H9 (cell line): ENCODE data around the gene OR10AD1. TPM values are rescaled to one million over a fixed set of nuclear protein-coding genes. Genes with fewer than 3 reads are reported as not detected.
A peak's percentile ranks its signal among the peaks of the same experiment; 100 is the strongest.

Experiments
- DNase-seq: peaks from one replicate; pipeline ENCODE4 v3.0.0-alpha.2; 2017
- H2AFZ ChIP-seq: one replicate; pipeline ENCODE4 v1.6.1; 2013; ENCODE audit warnings: mild to moderate bottlenecking, low read length, control low read depth, moderate library complexity
- H2AK5ac ChIP-seq: 2 replicates; pipeline ENCODE4 v1.6.1; 2013; ENCODE audit warnings: low read length, control low read depth, mixed read lengths; ENCODE audit not compliant: insufficient read length
- H2BK120ac ChIP-seq: one replicate; pipeline ENCODE4 v1.6.1; 2013; ENCODE audit warnings: low read depth, mild to moderate bottlenecking, low read length, control low read depth, inconsistent platforms; ENCODE audit not compliant: poor library complexity, severe bottlenecking
- H2BK12ac ChIP-seq: 2 replicates; pipeline ENCODE4 v1.6.1; 2013; ENCODE audit warnings: low read length, control low read depth, mixed read lengths, low read depth; ENCODE audit not compliant: insufficient read length
- H2BK15ac ChIP-seq: 2 replicates; pipeline ENCODE4 v1.6.1; 2013; ENCODE audit warnings: low read depth, low read length, control low read depth
- H2BK20ac ChIP-seq: one replicate; pipeline ENCODE4 v1.6.1; 2013; ENCODE audit warnings: low read depth, mild to moderate bottlenecking, low read length, control low read depth, inconsistent platforms; ENCODE audit not compliant: poor library complexity, severe bottlenecking
- H2BK5ac ChIP-seq: 2 replicates; pipeline ENCODE4 v1.6.1; 2013; ENCODE audit warnings: low read length, control low read depth, mixed read lengths; ENCODE audit not compliant: insufficient read length
- H3K14ac ChIP-seq: 2 replicates; pipeline ENCODE4 v1.6.1; 2013; ENCODE audit warnings: low read length, control low read depth; ENCODE audit not compliant: insufficient read depth
- H3K18ac ChIP-seq: 2 replicates; pipeline ENCODE4 v1.6.1; 2013; ENCODE audit warnings: low read depth, mild to moderate bottlenecking, mixed read lengths, low read length, control low read depth; ENCODE audit not compliant: insufficient read length
- H3K23ac ChIP-seq: 2 replicates; pipeline ENCODE4 v1.6.1; 2013; ENCODE audit warnings: low read length, control low read depth, mixed read lengths, low read depth; ENCODE audit not compliant: insufficient read length
- H3K23me2 ChIP-seq: 2 replicates; pipeline ENCODE4 v1.6.1; 2013; ENCODE audit warnings: low read depth, mild to moderate bottlenecking, mixed read lengths, low read length, control low read depth; ENCODE audit not compliant: insufficient read length, poor library complexity, severe bottlenecking
- H3K27ac ChIP-seq: 2 replicates; pipeline ENCODE4 v1.5.1; 2013; ENCODE audit warnings: low read length, control low read depth, mixed read lengths, low read depth; ENCODE audit not compliant: insufficient read length
- H3K27me3 ChIP-seq: 2 replicates; pipeline ENCODE4 v1.6.1; 2013; ENCODE audit warnings: low read length, control low read depth, inconsistent platforms; ENCODE audit not compliant: insufficient read depth
- H3K4ac ChIP-seq: 2 replicates; pipeline ENCODE4 v1.6.1; 2013; ENCODE audit warnings: low read depth, mild to moderate bottlenecking, control low read depth, inconsistent platforms, low read length, moderate library complexity
- H3K4me1 ChIP-seq: 2 replicates; pipeline ENCODE4 v1.6.1; 2013; ENCODE audit warnings: low read length, control low read depth, inconsistent platforms; ENCODE audit not compliant: insufficient read depth
- H3K4me2 ChIP-seq: 2 replicates; pipeline ENCODE4 v1.6.1; 2013; ENCODE audit warnings: low read length, control low read depth, mixed read lengths; ENCODE audit not compliant: insufficient read length, insufficient read depth
- H3K56ac ChIP-seq: 2 replicates; pipeline ENCODE4 v1.6.1; 2013; ENCODE audit warnings: low read depth, mild to moderate bottlenecking, mixed read lengths, low read length, control low read depth; ENCODE audit not compliant: insufficient read length
- H3K79me1 ChIP-seq: 2 replicates; pipeline ENCODE4 v1.6.1; 2013; ENCODE audit warnings: low read depth, mild to moderate bottlenecking, moderate library complexity, low read length, control low read depth, inconsistent platforms; ENCODE audit not compliant: insufficient read depth, poor library complexity, severe bottlenecking
- H3K79me2 ChIP-seq: 2 replicates; pipeline ENCODE4 v1.6.1; 2013; ENCODE audit warnings: low read length, control low read depth, inconsistent platforms; ENCODE audit not compliant: insufficient read depth
- H3K9ac ChIP-seq: 2 replicates; pipeline ENCODE4 v1.6.1; 2013; ENCODE audit warnings: low read length, control low read depth, mixed read lengths; ENCODE audit not compliant: insufficient read length; ENCODE audit errors: extremely low read depth
- H3K9me3 ChIP-seq: one replicate; pipeline ENCODE4 v1.6.1; 2013; ENCODE audit warnings: low read depth, low read length, inconsistent platforms; ENCODE audit not compliant: control insufficient read depth
- H3T11ph ChIP-seq: one replicate; pipeline ENCODE4 v1.6.1; 2013; ENCODE audit warnings: mild to moderate bottlenecking, low read length, control low read depth, inconsistent platforms
- H4K20me1 ChIP-seq: one replicate; pipeline ENCODE4 v1.6.1; 2013; ENCODE audit not compliant: control insufficient read depth, insufficient read length, insufficient read depth
- H4K5ac ChIP-seq: 2 replicates; pipeline ENCODE4 v1.6.1; 2013; ENCODE audit warnings: low read depth, mild to moderate bottlenecking, mixed read lengths, low read length, control low read depth; ENCODE audit not compliant: insufficient read length
- H4K8ac ChIP-seq: replicated peaks from 2 replicates; pipeline ENCODE4 v1.6.1; 2013; ENCODE audit warnings: low read length, control low read depth, mixed read lengths, low read depth; ENCODE audit not compliant: insufficient read length
- H4K91ac ChIP-seq: 2 replicates; pipeline ENCODE4 v1.6.1; 2013; ENCODE audit warnings: low read depth, mild to moderate bottlenecking, moderate library complexity, mixed read lengths, low read length, control low read depth; ENCODE audit not compliant: insufficient read length
- H3K27ac Mint-ChIP-seq, 3 experiments: 2 replicates in 2 of 3; 3 replicates in 1 of 3; pipeline ENCODE4 v1.8.0; 2020 to 2021; ENCODE audit warnings: mixed read lengths in 3 of 3, mild to moderate bottlenecking in 1 of 3, moderate library complexity in 1 of 3
- H3K27me3 Mint-ChIP-seq: 2 replicates; pipeline ENCODE4 v1.8.0; 2021; ENCODE audit warnings: low read depth, mild to moderate bottlenecking, moderate library complexity, mixed read lengths
- H3K36me3 Mint-ChIP-seq, 3 experiments: 2 replicates in 2 of 3; 3 replicates in 1 of 3; pipeline ENCODE4 v1.8.0; 2020 to 2021; ENCODE audit warnings: low read depth in 3 of 3, mixed read lengths in 3 of 3; ENCODE audit not compliant: insufficient read depth in 1 of 3
- H3K4me1 Mint-ChIP-seq, 2 experiments: 2 replicates each; pipeline ENCODE4 v1.8.0; 2020; ENCODE audit warnings: mixed read lengths in 2 of 2
- H3K4me3 Mint-ChIP-seq, 2 experiments: 2 replicates in 1 of 2; 3 replicates in 1 of 2; pipeline ENCODE4 v1.8.0; 2020 to 2021; ENCODE audit warnings: mild to moderate bottlenecking in 2 of 2, mixed read lengths in 2 of 2, moderate library complexity in 1 of 2
- H3K9me3 Mint-ChIP-seq, 2 experiments: 2 replicates in 1 of 2; 3 replicates in 1 of 2; pipeline ENCODE4 v1.8.0; 2020; ENCODE audit warnings: mild to moderate bottlenecking in 2 of 2, mixed read lengths in 2 of 2, moderate library complexity in 1 of 2
- CTCF ChIP-seq: fragments of 200-600 bp; sonication (generic); conservative IDR thresholded peaks from 3 replicates; pipeline ENCODE4 v1.8.0; 2021; ENCODE audit warnings: antibody characterized with exemption, mild to moderate bottlenecking
- WGBS: extraction: QIAGEN DNeasy Blood & Tissue Kit; methylation state at CpG from one replicate; pipeline ENCODE4 v1.1.7; 2013; ENCODE audit warnings: missing lambda C conversion rate, low lambda C conversion rate, mixed read lengths; ENCODE audit not compliant: insufficient read length; ENCODE audit errors: extremely low coverage; 5-methylcytosine and 5-hydroxymethylcytosine counted together
- total RNA-seq: library from RNA; stranded (reverse); gene quantifications from 2 replicates; pipeline ENCODE4 v1.2.1, GENCODE V29; 2021

OR10AD1 gene
- total RNA-seq, 1 experiment from 2014 or later, result not detected

- H2BK120ac ChIP-seq, result no peak overlapping the region
- H2AFZ ChIP-seq, result no peak overlapping the region
- no peak overlapping the region for H3K18ac ChIP-seq
- no peak overlapping the region for H3K4me2 ChIP-seq
- no peak overlapping the region for H2AK5ac ChIP-seq
- no peaks in the 10 kb centered on the region for H3K4me1 ChIP-seq
- H2BK5ac ChIP-seq, result no peak overlapping the region
- no peak overlapping the region for H3K9ac ChIP-seq
- no peak overlapping the region for H3K4ac ChIP-seq
- H3K79me1 ChIP-seq, result no peaks in the 10 kb centered on the region
- H3K27ac ChIP-seq, result no peak overlapping the region
- H3K23me2 ChIP-seq, result no peaks in the 10 kb centered on the region
- H3K27me3 Mint-ChIP-seq, result peaks cover 18% of the 10 kb centered on the region
- H3K36me3 Mint-ChIP-seq, result no peaks in the 10 kb centered on the region
- no peak for TF ChIP-seq CTCF
- no peak overlapping the region; the same call in 1 of the 2 replicates for H3K14ac ChIP-seq
- H3K79me2 ChIP-seq, result no peaks in the 10 kb centered on the region
- H2BK12ac ChIP-seq, result no peak overlapping the region
- no peak overlapping the region for H2BK20ac ChIP-seq
- H3K9me3 Mint-ChIP-seq, result no peaks in the 10 kb centered on the region
- H3K27me3 ChIP-seq, result no peaks in the 10 kb centered on the region
- H3K4me1 Mint-ChIP-seq, result no peaks in the 10 kb centered on the region
- H4K5ac ChIP-seq, result no peak overlapping the region
- no peak overlapping the region for H3K4me3 Mint-ChIP-seq
- H2BK15ac ChIP-seq, result no peak overlapping the region
- H4K91ac ChIP-seq, result no peak overlapping the region
- H4K8ac ChIP-seq, result peak overlapping the region; percentile 39
- H3K23ac ChIP-seq, result no peak overlapping the region
- H4K20me1 ChIP-seq, result peaks cover 2% of the 10 kb centered on the region
- no peaks in the 10 kb centered on the region for H3K9me3 ChIP-seq
- no peak overlapping the region for H3K56ac ChIP-seq
- no CpG with 5 or more reads among the region's 19 CpGs for WGBS
- no peak for DNase-seq
- H3K27ac Mint-ChIP-seq, result no peak overlapping the region
- H3T11ph ChIP-seq, result no peak overlapping the region
Observed at GRCh38 chr12:48169011-48169410, 34.1 kb downstream of the OR10AD1 start.
